Retinal pigment epithelial cell (primary cell): ENCODE results near the gene CACNA1B.

Experiments used
- DNase-seq: peaks from one replicate; pipeline ENCODE4 v3.0.0-alpha.2; 2010; ENCODE audit warnings: low read depth
- H3K4me3 ChIP-seq: 2 replicates; pipeline ENCODE4 v1.5.1; 2011; ENCODE audit warnings: mild to moderate bottlenecking, low read length, control low read depth, moderate library complexity
- CTCF ChIP-seq: conservative IDR thresholded peaks from 2 replicates; pipeline ENCODE4 v1.5.1; 2011; ENCODE audit warnings: low read depth, low read length, control low read depth, inconsistent platforms

CACNA1B gene

GRCh38 chr9:137907776-137908175 lies 30.2 kb downstream of the CACNA1B start:
- no peak for TF ChIP-seq CTCF
- no peak overlapping the region for H3K4me3 ChIP-seq
- DNase-seq = no peak

GRCh38 chr9:137912671-137913070 lies 35.1 kb downstream of the CACNA1B start:
- DNase-seq = no peak
- H3K4me3 ChIP-seq = no peak overlapping the region
- TF ChIP-seq CTCF = no peak

GRCh38 chr9:137913132-137913531 lies 35.5 kb downstream of the CACNA1B start:
- no peak for TF ChIP-seq CTCF
- DNase-seq = no peak
- H3K4me3 ChIP-seq = no peak overlapping the region

GRCh38 chr9:137913771-137914767 lies 36.5 kb downstream of the CACNA1B start:
- TF ChIP-seq CTCF = no peak
- no peak overlapping the region for H3K4me3 ChIP-seq
- no peak for DNase-seq

- no peak for DNase-seq
- no peak overlapping the region for H3K4me3 ChIP-seq
- no peak for TF ChIP-seq CTCF
Observed at GRCh38 chr9:137916540-137916939, 39.0 kb downstream of the CACNA1B start.

GRCh38 chr9:137917116-137917515 lies 39.5 kb downstream of the CACNA1B start:
- DNase-seq = no peak
- TF ChIP-seq CTCF = no peak

GRCh38 chr9:137917795-137918194 lies 40.2 kb downstream of the CACNA1B start:
- H3K4me3 ChIP-seq = no peak overlapping the region
- no peak for DNase-seq
- no peak for TF ChIP-seq CTCF

More at GRCh38 chr9:137917116-137917515, 39.5 kb downstream of the CACNA1B start:
- no peak overlapping the region for H3K4me3 ChIP-seq
